Skeletal muscle tissue (tissue), 4 donors: ENCODE results near the gene RAMP1. TPM values are rescaled to one million over a fixed set of nuclear protein-coding genes. Genes with fewer than 3 reads are reported as not detected.
"Not testable (repeated sequence)": the region's sequence is repeated elsewhere in the genome, so short reads cannot be mapped to it uniquely, and the experiment has no call there.

Experiments
- H3K27ac ChIP-seq: one replicate; pipeline ENCODE4 v1.7.0; 2013; ENCODE audit warnings: mild to moderate bottlenecking, low read depth, low read length, inconsistent platforms
- H3K27me3 ChIP-seq, 3 donors: one replicate each; pipeline ENCODE4 v1.7.0; 2013; ENCODE audit warnings: low read length in 3 of 3; ENCODE audit not compliant: control insufficient read depth in 3 of 3, insufficient read depth in 3 of 3
- H3K36me3 ChIP-seq, 3 donors: one replicate each; pipeline ENCODE4 v1.7.0; 2013; ENCODE audit warnings: low read length in 3 of 3; ENCODE audit not compliant: control insufficient read depth in 3 of 3, insufficient read depth in 3 of 3
- H3K4me1 ChIP-seq, 3 donors: one replicate each; pipeline ENCODE4 v1.7.0; 2013; ENCODE audit warnings: low read length in 3 of 3, mild to moderate bottlenecking in 3 of 3; ENCODE audit not compliant: control insufficient read depth in 3 of 3, insufficient read depth in 3 of 3
- H3K4me3 ChIP-seq, 3 donors: one replicate each; pipeline ENCODE4 v1.7.0; 2013; ENCODE audit warnings: low read length in 3 of 3
- H3K9ac ChIP-seq, 3 donors: one replicate each; pipeline ENCODE4 v1.7.0; 2013; ENCODE audit warnings: low read length in 3 of 3, mild to moderate bottlenecking in 3 of 3, moderate library complexity in 2 of 3, low read depth in 1 of 3
- H3K9me3 ChIP-seq, 3 donors: one replicate each; pipeline ENCODE4 v1.7.0; 2013; ENCODE audit warnings: low read length in 3 of 3; ENCODE audit not compliant: control insufficient read depth in 3 of 3
- total RNA-seq: library from RNA; depleted of rRNA; stranded (reverse); fragments of >200 nt; gene quantifications from one replicate; pipeline ENCODE4 v1.2.3, GENCODE V29; 2014
- donor health status: Osteomylitis.

Gene RAMP1
- total RNA-seq, 1 donor from 2014 or later, result 31.8 TPM

- Histone ChIP-seq H3K9ac (no peak overlapping the region), H3K4me3 (no peak overlapping the region), H3K27ac (no peak overlapping the region), H3K27me3 (no peaks in the 10 kb centered on the region), H3K4me1 (peaks cover 0 to 2% (median 0%) of the 10 kb centered on the region in 3 donors), H3K9me3 (peaks cover 6 to 7% (median 6%) of the 10 kb centered on the region in 3 donors), H3K36me3 (no peaks in the 10 kb centered on the region)
Measured at GRCh38 chr2:237940828-237941227, 81.4 kb downstream of the RAMP1 start.

GRCh38 chr2:237941239-237941638 lies 81.8 kb downstream of the RAMP1 start:
- Histone ChIP-seq H3K4me1 (peaks cover 0 to 2% (median 0%) of the 10 kb centered on the region in 3 donors), H3K4me3 (no peak overlapping the region), H3K9ac (no peak overlapping the region), H3K9me3 (peaks cover 6 to 7% (median 6%) of the 10 kb centered on the region in 3 donors), H3K27ac (no peak overlapping the region), H3K36me3 (no peaks in the 10 kb centered on the region), H3K27me3 (no peaks in the 10 kb centered on the region)

GRCh38 chr2:237942513-237942899 lies 83.1 kb downstream of the RAMP1 start:
- H3K4me3 ChIP-seq, result no peak overlapping the region
- peaks cover 6 to 7% (median 6%) of the 10 kb centered on the region in 3 donors for H3K9me3 ChIP-seq
- no peak overlapping the region for H3K9ac ChIP-seq
- no peaks in the 10 kb centered on the region for H3K36me3 ChIP-seq
- peaks cover 0 to 2% (median 0%) of the 10 kb centered on the region in 3 donors for H3K4me1 ChIP-seq
- no peak overlapping the region for H3K27ac ChIP-seq
- H3K27me3 ChIP-seq, result no peaks in the 10 kb centered on the region

- peaks cover 0 to 2% (median 0%) of the 10 kb centered on the region in 3 donors for H3K4me1 ChIP-seq
- H3K9me3 ChIP-seq, result peaks cover 6 to 7% (median 6%) of the 10 kb centered on the region in 3 donors
- no peak overlapping the region for H3K27ac ChIP-seq
- no peaks in the 10 kb centered on the region for H3K36me3 ChIP-seq
- no peak overlapping the region for H3K4me3 ChIP-seq
- H3K9ac ChIP-seq, result no peak overlapping the region
- H3K27me3 ChIP-seq, result no peaks in the 10 kb centered on the region
Measured at GRCh38 chr2:237943395-237944094, 84.1 kb downstream of the RAMP1 start.

GRCh38 chr2:237944302-237944701 lies 84.9 kb downstream of the RAMP1 start:
- Histone ChIP-seq H3K36me3 (no peaks in the 10 kb centered on the region), H3K9me3 (peaks cover 6 to 7% (median 6%) of the 10 kb centered on the region in 3 donors), H3K4me1 (peaks cover 0 to 2% (median 0%) of the 10 kb centered on the region in 3 donors), H3K4me3 (peak overlapping the region in 1 of 3 donors; percentile 3), H3K9ac (no peak overlapping the region), H3K27ac (no peak overlapping the region), H3K27me3 (no peaks in the 10 kb centered on the region)

GRCh38 chr2:237946423-237946822 lies 87.0 kb downstream of the RAMP1 start:
- Histone ChIP-seq H3K27ac (no peak overlapping the region), H3K36me3 (no peaks in the 10 kb centered on the region), H3K27me3 (peaks cover 0 to 5% (median 0%) of the 10 kb centered on the region in 3 donors), H3K4me1 (peaks cover 0 to 2% (median 0%) of the 10 kb centered on the region in 3 donors), H3K9me3 (peaks cover 6 to 7% (median 6%) of the 10 kb centered on the region in 3 donors), H3K9ac (no peak overlapping the region), H3K4me3 (no peak overlapping the region)

- not testable (repeated sequence) for H3K4me1 ChIP-seq, H3K9me3 ChIP-seq, H3K27ac ChIP-seq, H3K36me3 ChIP-seq, H3K4me3 ChIP-seq, H3K9ac ChIP-seq
- peaks cover 14 to 15% (median 15%) of the 10 kb centered on the region in 3 donors for H3K27me3 ChIP-seq
Measured at GRCh38 chr2:237951354-237951753, 91.9 kb downstream of the RAMP1 start.

GRCh38 chr2:237951878-237952277 lies 92.5 kb downstream of the RAMP1 start:
- H3K4me1 ChIP-seq, result peaks cover 0 to 6% (median 3%) of the 10 kb centered on the region in 3 donors
- H3K9ac ChIP-seq, result no peak overlapping the region
- no peaks in the 10 kb centered on the region for H3K9me3 ChIP-seq
- peaks cover 14 to 15% (median 15%) of the 10 kb centered on the region in 3 donors for H3K27me3 ChIP-seq
- no peak overlapping the region for H3K4me3 ChIP-seq
- no peaks in the 10 kb centered on the region for H3K36me3 ChIP-seq
- no peak overlapping the region for H3K27ac ChIP-seq

- no peaks in the 10 kb centered on the region for H3K9me3 ChIP-seq
- no peak overlapping the region for H3K27ac ChIP-seq
- no peaks in the 10 kb centered on the region for H3K36me3 ChIP-seq
- H3K9ac ChIP-seq, result no peak overlapping the region
- H3K4me1 ChIP-seq, result peaks cover 0 to 6% (median 3%) of the 10 kb centered on the region in 3 donors
- H3K27me3 ChIP-seq, result peaks cover 14 to 15% (median 15%) of the 10 kb centered on the region in 3 donors
- H3K4me3 ChIP-seq, result no peak overlapping the region
Measured at GRCh38 chr2:237952851-237953250, 93.4 kb downstream of the RAMP1 start.

- Histone ChIP-seq H3K4me1 (peaks cover 0 to 6% (median 3%) of the 10 kb centered on the region in 3 donors), H3K9me3 (no peaks in the 10 kb centered on the region), H3K4me3 (peak overlapping the region in 2 of 3 donors; percentile 38 to 49), H3K27me3 (peaks cover 14 to 15% (median 15%) of the 10 kb centered on the region in 3 donors), H3K27ac (no peak overlapping the region), H3K9ac (peak overlapping the region in 1 of 3 donors; percentile 54), H3K36me3 (no peaks in the 10 kb centered on the region)
Measured at GRCh38 chr2:237955640-237956401, 96.4 kb downstream of the RAMP1 start.
